ENCODE data around the gene PARN.

- TF ChIP-seq, protein P1, sequence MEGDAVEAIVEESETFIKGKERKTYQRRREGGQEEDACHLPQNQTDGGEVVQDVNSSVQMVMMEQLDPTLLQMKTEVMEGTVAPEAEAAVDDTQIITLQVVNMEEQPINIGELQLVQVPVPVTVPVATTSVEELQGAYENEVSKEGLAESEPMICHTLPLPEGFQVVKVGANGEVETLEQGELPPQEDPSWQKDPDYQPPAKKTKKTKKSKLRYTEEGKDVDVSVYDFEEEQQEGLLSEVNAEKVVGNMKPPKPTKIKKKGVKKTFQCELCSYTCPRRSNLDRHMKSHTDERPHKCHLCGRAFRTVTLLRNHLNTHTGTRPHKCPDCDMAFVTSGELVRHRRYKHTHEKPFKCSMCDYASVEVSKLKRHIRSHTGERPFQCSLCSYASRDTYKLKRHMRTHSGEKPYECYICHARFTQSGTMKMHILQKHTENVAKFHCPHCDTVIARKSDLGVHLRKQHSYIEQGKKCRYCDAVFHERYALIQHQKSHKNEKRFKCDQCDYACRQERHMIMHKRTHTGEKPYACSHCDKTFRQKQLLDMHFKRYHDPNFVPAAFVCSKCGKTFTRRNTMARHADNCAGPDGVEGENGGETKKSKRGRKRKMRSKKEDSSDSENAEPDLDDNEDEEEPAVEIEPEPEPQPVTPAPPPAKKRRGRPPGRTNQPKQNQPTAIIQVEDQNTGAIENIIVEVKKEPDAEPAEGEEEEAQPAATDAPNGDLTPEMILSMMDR (IDR thresholded peaks at IDR 0.05) = no peak
- no peak for TF ChIP-seq POLR2A (IDR thresholded peaks at IDR 0.05)
These were observed 202.6 kb downstream of the PARN start for GRCh38 chr16:14427371-14427948.
